GM18502 (cell line): ENCODE results near the gene ATP9A.

Experiments used
- ATAC-seq: cut with Tn5 transposase; IDR thresholded peaks from one replicate; pipeline ENCODE4 v1.9.1; 2021; ENCODE audit warnings: mild to moderate bottlenecking; ENCODE audit not compliant: unreplicated experiment, poor library complexity

Gene ATP9A

GRCh38 chr20:51610761-51611624 is 157.2 kb downstream of the ATP9A start:
- ATAC-seq: no peak

GRCh38 chr20:51610111-51610510 is 158.1 kb downstream of the ATP9A start:
- ATAC-seq: no peak

GRCh38 chr20:51609251-51609650 is 158.9 kb downstream of the ATP9A start:
- no peak for ATAC-seq

GRCh38 chr20:51608061-51608460 is 160.1 kb downstream of the ATP9A start:
- no peak for ATAC-seq

- ATAC-seq: no peak
These were observed 161.0 kb downstream of the ATP9A start for GRCh38 chr20:51607170-51607569.

GRCh38 chr20:51604851-51605250 is 163.3 kb downstream of the ATP9A start:
- ATAC-seq: no peak

- no peak for ATAC-seq
These were observed 166.1 kb downstream of the ATP9A start for GRCh38 chr20:51602131-51602530.

- ATAC-seq: no peak
These were observed 167.2 kb downstream of the ATP9A start for GRCh38 chr20:51600950-51601349.

GRCh38 chr20:51600016-51600420 is 168.2 kb downstream of the ATP9A start:
- ATAC-seq: no peak

- ATAC-seq: no peak
These were observed 169.6 kb downstream of the ATP9A start for GRCh38 chr20:51598556-51598955.

GRCh38 chr20:51597389-51598231 is 170.6 kb downstream of the ATP9A start:
- ATAC-seq: no peak

- ATAC-seq: no peak
These were observed 171.4 kb downstream of the ATP9A start for GRCh38 chr20:51596668-51597388.

GRCh38 chr20:51595744-51596143 is 172.4 kb downstream of the ATP9A start:
- no peak for ATAC-seq

- ATAC-seq: peak; percentile 97
These were observed 173.1 kb downstream of the ATP9A start for GRCh38 chr20:51595058-51595532.

GRCh38 chr20:51594236-51595057 is 173.7 kb downstream of the ATP9A start:
- ATAC-seq: peak; percentile 30

- no peak for ATAC-seq
These were observed 174.6 kb downstream of the ATP9A start for GRCh38 chr20:51593584-51593983.

- ATAC-seq: no peak
These were observed 175.6 kb downstream of the ATP9A start for GRCh38 chr20:51592564-51592963.

- no peak for ATAC-seq
These were observed 176.3 kb downstream of the ATP9A start for GRCh38 chr20:51591871-51592270.

- ATAC-seq: no peak
These were observed 179.4 kb downstream of the ATP9A start for GRCh38 chr20:51588762-51589161.

- no peak for ATAC-seq
These were observed 181.0 kb downstream of the ATP9A start for GRCh38 chr20:51587145-51587544.
